Gastrocnemius medialis (tissue), 4 donors: ENCODE results near the gene DOCK7.

Experiments
- POLR2A ChIP-seq, 2 donors: fragments of 450-650 bp; IDR thresholded peaks; one replicate each; pipeline ENCODE4 v1.6.1; 2017; ENCODE audit warnings: antibody characterized with exemption in 2 of 2, mild to moderate bottlenecking in 2 of 2, moderate library complexity in 2 of 2
- TF ChIP-seq, protein P1 (sequence below), 5 experiments: fragments of 450-650 bp in 3 of 5; fragments of 200-600 bp in 2 of 5; sonication (generic) in 2 of 5; IDR thresholded peaks in 4 of 5; conservative IDR thresholded peaks in 1 of 5; 1 replicate in 4 of 5; 2 replicates in 1 of 5; pipeline ENCODE4 v1.5.1; 2016 to 2019; ENCODE audit warnings: antibody characterized with exemption in 5 of 5, mild to moderate bottlenecking in 3 of 5, moderate library complexity in 3 of 5

DNA sequence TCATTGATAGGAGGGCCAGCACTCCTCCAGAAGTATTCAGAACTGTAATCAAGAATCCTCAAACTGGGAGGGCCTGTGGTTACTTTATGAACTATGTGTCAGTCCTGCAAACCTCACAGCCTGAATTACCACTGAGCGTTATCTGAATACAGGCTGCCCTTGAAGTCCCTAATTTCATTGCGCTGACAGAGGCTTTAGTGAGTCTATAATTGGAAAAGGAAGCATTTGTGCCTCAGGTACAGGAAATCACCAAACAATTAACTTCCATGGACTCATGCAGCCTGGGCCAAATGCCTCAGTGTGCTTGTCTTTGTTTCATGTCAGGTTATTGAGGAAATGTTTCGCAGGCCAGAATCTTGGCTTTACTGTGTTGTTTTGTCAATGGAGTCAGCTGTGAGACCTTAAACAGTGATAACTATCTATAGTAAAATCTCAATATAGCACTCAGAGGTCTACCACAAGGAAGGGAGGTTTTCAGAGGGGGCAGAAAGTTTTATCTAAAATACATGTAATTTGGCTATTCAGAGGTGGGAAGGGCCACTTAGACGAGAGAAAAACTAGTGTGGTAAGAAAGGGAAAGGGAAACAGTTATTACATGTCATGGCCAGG, 32.9 kb upstream of the DOCK7 start:
- TF ChIP-seq, protein P1, sequence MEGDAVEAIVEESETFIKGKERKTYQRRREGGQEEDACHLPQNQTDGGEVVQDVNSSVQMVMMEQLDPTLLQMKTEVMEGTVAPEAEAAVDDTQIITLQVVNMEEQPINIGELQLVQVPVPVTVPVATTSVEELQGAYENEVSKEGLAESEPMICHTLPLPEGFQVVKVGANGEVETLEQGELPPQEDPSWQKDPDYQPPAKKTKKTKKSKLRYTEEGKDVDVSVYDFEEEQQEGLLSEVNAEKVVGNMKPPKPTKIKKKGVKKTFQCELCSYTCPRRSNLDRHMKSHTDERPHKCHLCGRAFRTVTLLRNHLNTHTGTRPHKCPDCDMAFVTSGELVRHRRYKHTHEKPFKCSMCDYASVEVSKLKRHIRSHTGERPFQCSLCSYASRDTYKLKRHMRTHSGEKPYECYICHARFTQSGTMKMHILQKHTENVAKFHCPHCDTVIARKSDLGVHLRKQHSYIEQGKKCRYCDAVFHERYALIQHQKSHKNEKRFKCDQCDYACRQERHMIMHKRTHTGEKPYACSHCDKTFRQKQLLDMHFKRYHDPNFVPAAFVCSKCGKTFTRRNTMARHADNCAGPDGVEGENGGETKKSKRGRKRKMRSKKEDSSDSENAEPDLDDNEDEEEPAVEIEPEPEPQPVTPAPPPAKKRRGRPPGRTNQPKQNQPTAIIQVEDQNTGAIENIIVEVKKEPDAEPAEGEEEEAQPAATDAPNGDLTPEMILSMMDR (IDR thresholded peaks at IDR 0.05 in 4 of 5, conservative IDR thresholded peaks at IDR 0.05 in 1 of 5) = no peak
- TF ChIP-seq POLR2A (IDR thresholded peaks at IDR 0.05) = no peak
